Left ventricle myocardium inferior (tissue), 1 donor: ENCODE measurements around the gene ZNF268. TPM values are rescaled to one million over a fixed set of nuclear protein-coding genes. Genes with fewer than 3 reads are reported as not detected.

Experiments used
- DNase-seq: peaks from one replicate; pipeline ENCODE4 v3.0.0-alpha.2; 2020
- H3K27ac ChIP-seq: fragments of 200-600 bp; replicated peaks from 2 replicates; pipeline ENCODE4 v1.8.0; 2021
- H3K27me3 ChIP-seq: fragments of 200-600 bp; 2 replicates; pipeline ENCODE4 v1.8.0; 2021; ENCODE audit warnings: low read depth
- H3K36me3 ChIP-seq: fragments of 200-600 bp; 2 replicates; pipeline ENCODE4 v1.8.0; 2021
- H3K4me1 ChIP-seq: fragments of 200-600 bp; 2 replicates; pipeline ENCODE4 v1.8.0; 2021
- H3K4me3 ChIP-seq: fragments of 200-600 bp; 2 replicates; pipeline ENCODE4 v1.8.0; 2021; ENCODE audit warnings: mild to moderate bottlenecking, moderate library complexity
- H3K9me3 ChIP-seq: fragments of 200-600 bp; replicated peaks from 2 replicates; pipeline ENCODE4 v1.8.0; 2021
- CTCF ChIP-seq: fragments of 200-600 bp; IDR thresholded peaks from 2 replicates; pipeline ENCODE4 v1.8.0; 2021; ENCODE audit warnings: antibody characterized with exemption, mild to moderate bottlenecking, borderline replicate concordance
- intact Hi-C: fragments of 100-400 bp; cut with micrococcal nuclease; formaldehyde crosslinking; loops from one replicate; pipeline ENCODE4 v1.11.0; 2022
- long read RNA-seq: library from polyadenylated mRNA; unstranded; transcript quantifications from one replicate; pipeline ENCODE4 v2.0.0, GENCODE V29; 2021
- total RNA-seq: library from RNA; stranded (reverse); fragmentation: NEBNext Ultra II Directional; extraction: Animal tissue kit (Norgen Biotek cat#: 25700); gene quantifications from one replicate; pipeline ENCODE4 v1.2.1, GENCODE V29; 2021
- donor health status: DM: no; HTN: yes; CAD: no; lungs with severe emphysema.

Gene ZNF268
- 8.2 TPM for total RNA-seq
- long read RNA-seq, full-length matches to known transcripts, result 19 of 20 reads
- long read RNA-seq, partial matches to known transcripts, result 0 of 20 reads
- long read RNA-seq, other reads (novel, unspliced or antisense), result 1 of 20 reads

- Histone ChIP-seq H3K27me3 (no peaks in the 10 kb centered on the region), H3K27ac (peak within 1 kb of the TSS; percentile 77), H3K9me3 (peaks cover 82% of the 10 kb centered on the region), H3K4me3 (peak within 1 kb of the TSS; percentile 91), H3K36me3 (peaks cover 39% of the 10 kb centered on the region), H3K4me1 (peaks cover 19% of the 10 kb centered on the region)
- intact Hi-C loops, result no loop called here
- DNase-seq, result peak; percentile 91
- peak; percentile 85 for TF ChIP-seq CTCF
Observed at GRCh38 chr12:133181238-133181959, at the start of gene ZNF268. Gene ZNF268, plus strand, starts transcription at chr12:133181495. Its CDS starts 503 bp downstream, at chr12:133181998.

GRCh38 chr12:133135747-133136146 lies 45.5 kb upstream of the ZNF268 start:
- TF ChIP-seq CTCF, result no peak
- peaks cover 84% of the 10 kb centered on the region for H3K36me3 ChIP-seq
- intact Hi-C loops, result no loop called here
- no peak overlapping the region for H3K27ac ChIP-seq
- H3K27me3 ChIP-seq, result no peaks in the 10 kb centered on the region
- no peak for DNase-seq
- H3K9me3 ChIP-seq, result peaks cover 86% of the 10 kb centered on the region
- peaks cover 20% of the 10 kb centered on the region for H3K4me1 ChIP-seq
- H3K4me3 ChIP-seq, result no peak overlapping the region

- Histone ChIP-seq H3K9me3 (peaks cover 100% of the 10 kb centered on the region), H3K27me3 (no peaks in the 10 kb centered on the region), H3K27ac (no peak overlapping the region), H3K36me3 (peaks cover 100% of the 10 kb centered on the region), H3K4me1 (no peaks in the 10 kb centered on the region), H3K4me3 (no peak overlapping the region)
- intact Hi-C loops, result no loop called here
- DNase-seq, result no peak
- no peak for TF ChIP-seq CTCF
Observed at GRCh38 chr12:133145981-133146380, 35.3 kb upstream of the ZNF268 start.

- Histone ChIP-seq H3K4me1 (no peaks in the 10 kb centered on the region), H3K9me3 (peaks cover 100% of the 10 kb centered on the region), H3K36me3 (peaks cover 85% of the 10 kb centered on the region), H3K27ac (no peak overlapping the region), H3K27me3 (no peaks in the 10 kb centered on the region), H3K4me3 (no peak overlapping the region)
- DNase-seq, result no peak
- no peak for TF ChIP-seq CTCF
- intact Hi-C loops, result no loop called here
Observed at GRCh38 chr12:133156125-133156690, 25.1 kb upstream of the ZNF268 start.

- intact Hi-C loops, result no loop called here
- no peak for TF ChIP-seq CTCF
- H3K9me3 ChIP-seq, result peaks cover 96% of the 10 kb centered on the region
- no peak for DNase-seq
- H3K27ac ChIP-seq, result no peak overlapping the region
- H3K4me1 ChIP-seq, result no peaks in the 10 kb centered on the region
- no peaks in the 10 kb centered on the region for H3K36me3 ChIP-seq
- H3K27me3 ChIP-seq, result no peaks in the 10 kb centered on the region
- no peak overlapping the region for H3K4me3 ChIP-seq
Observed at GRCh38 chr12:133165776-133166175, 15.5 kb upstream of the ZNF268 start.
